ENCODE data around the gene RHOC.
A peak's percentile ranks its signal among the peaks of the same experiment; 100 is the strongest.

Gene RHOC

GRCh38 chr1:112676543-112676942, 30.4 kb downstream of the RHOC start:
- DNase-seq, result no peak

- no peak for DNase-seq
These were observed 31.1 kb downstream of the RHOC start for GRCh38 chr1:112675728-112676381.

GRCh38 chr1:112674986-112675727, 31.8 kb downstream of the RHOC start:
- DNase-seq, result peak; percentile 47

- DNase-seq, result peak; percentile 53
These were observed 32.4 kb downstream of the RHOC start, which contains the start of gene MOV10 for GRCh38 chr1:112674440-112674985. TSS of gene MOV10 (plus strand) at chr1:112674659. CDS start at chr1:112674913, 254 bp downstream.

GRCh38 chr1:112673592-112674439, 33.1 kb downstream of the RHOC start:
- DNase-seq, result no peak

- no peak for DNase-seq
These were observed 34.1 kb downstream of the RHOC start for GRCh38 chr1:112672842-112673241.

- no peak for DNase-seq
These were observed 34.9 kb downstream of the RHOC start for GRCh38 chr1:112672009-112672408.

- no peak for DNase-seq
These were observed 40.0 kb downstream of the RHOC start for GRCh38 chr1:112666946-112667345.

- no peak for DNase-seq
These were observed 41.1 kb downstream of the RHOC start for GRCh38 chr1:112665857-112666256.

- no peak for DNase-seq
These were observed 55.7 kb downstream of the RHOC start for GRCh38 chr1:112651205-112651604.
